ENCODE results near the gene KCNIP1.
"Not testable (repeated sequence)": the region's sequence is repeated elsewhere in the genome, so short reads cannot be mapped to it uniquely, and the experiment has no call there.

DNA sequence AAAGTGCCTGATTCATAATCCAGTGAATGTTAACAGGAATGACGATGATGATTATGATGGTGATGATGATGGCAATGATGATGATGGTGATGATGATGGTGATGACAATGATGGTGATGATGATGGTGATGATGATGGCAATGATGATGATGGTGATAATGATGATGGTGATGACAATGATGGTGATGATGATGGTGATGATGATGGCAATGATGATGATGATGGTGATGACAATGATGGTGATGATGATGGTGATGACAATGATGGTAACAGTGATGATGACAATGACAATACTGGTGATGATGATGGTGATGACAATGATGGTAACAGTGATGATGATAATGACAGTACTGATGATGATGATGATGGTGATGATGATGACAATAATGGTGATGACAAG lies 46.6 kb downstream of the KCNIP1 start:
- TF ChIP-seq, protein P1, sequence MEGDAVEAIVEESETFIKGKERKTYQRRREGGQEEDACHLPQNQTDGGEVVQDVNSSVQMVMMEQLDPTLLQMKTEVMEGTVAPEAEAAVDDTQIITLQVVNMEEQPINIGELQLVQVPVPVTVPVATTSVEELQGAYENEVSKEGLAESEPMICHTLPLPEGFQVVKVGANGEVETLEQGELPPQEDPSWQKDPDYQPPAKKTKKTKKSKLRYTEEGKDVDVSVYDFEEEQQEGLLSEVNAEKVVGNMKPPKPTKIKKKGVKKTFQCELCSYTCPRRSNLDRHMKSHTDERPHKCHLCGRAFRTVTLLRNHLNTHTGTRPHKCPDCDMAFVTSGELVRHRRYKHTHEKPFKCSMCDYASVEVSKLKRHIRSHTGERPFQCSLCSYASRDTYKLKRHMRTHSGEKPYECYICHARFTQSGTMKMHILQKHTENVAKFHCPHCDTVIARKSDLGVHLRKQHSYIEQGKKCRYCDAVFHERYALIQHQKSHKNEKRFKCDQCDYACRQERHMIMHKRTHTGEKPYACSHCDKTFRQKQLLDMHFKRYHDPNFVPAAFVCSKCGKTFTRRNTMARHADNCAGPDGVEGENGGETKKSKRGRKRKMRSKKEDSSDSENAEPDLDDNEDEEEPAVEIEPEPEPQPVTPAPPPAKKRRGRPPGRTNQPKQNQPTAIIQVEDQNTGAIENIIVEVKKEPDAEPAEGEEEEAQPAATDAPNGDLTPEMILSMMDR (IDR thresholded peaks at IDR 0.05): not testable (repeated sequence)
- not testable (repeated sequence) for TF ChIP-seq POLR2A, EP300, POLR2AphosphoS5 (IDR thresholded peaks at IDR 0.05)
